Endothelial cell of umbilical vein (primary cell): ENCODE results near the gene NPHS1.

Experiments used
- CTCF ChIP-seq, 2 donors: IDR thresholded peaks; 1 replicate in 1 of 2; 2 replicates in 1 of 2; pipeline ENCODE4 v1.5.1; 2011; ENCODE audit warnings: low read length in 2 of 2, mild to moderate bottlenecking in 2 of 2, moderate library complexity in 2 of 2, control low read depth in 1 of 2, inconsistent platforms in 1 of 2, low read depth in 1 of 2; ENCODE audit not compliant: insufficient read depth in 1 of 2; ENCODE audit errors: extremely low read depth in 1 of 2
- EZH2 ChIP-seq: IDR thresholded peaks from 2 replicates; pipeline ENCODE4 v1.6.1; 2012; ENCODE audit warnings: borderline replicate concordance, low read depth, mild to moderate bottlenecking, moderate library complexity, low read length, inconsistent platforms; ENCODE audit not compliant: severe bottlenecking
- FOS ChIP-seq: IDR thresholded peaks from 2 replicates; pipeline ENCODE4 v1.6.1; 2011; ENCODE audit warnings: mild to moderate bottlenecking, low read length, moderate library complexity, borderline replicate concordance; ENCODE audit not compliant: insufficient read depth
- GATA2 ChIP-seq: IDR thresholded peaks from 2 replicates; pipeline ENCODE4 v1.7.0; 2011; ENCODE audit warnings: low read depth, mild to moderate bottlenecking, moderate library complexity, mixed read lengths, low read length; ENCODE audit not compliant: insufficient read length, insufficient read depth
- JUN ChIP-seq: IDR thresholded peaks from 2 replicates; pipeline ENCODE4 v1.6.1; 2011; ENCODE audit warnings: borderline replicate concordance, low read depth; ENCODE audit not compliant: insufficient read length, insufficient read depth
- MAX ChIP-seq: IDR thresholded peaks from 2 replicates; pipeline ENCODE4 v1.6.1; 2011; ENCODE audit not compliant: insufficient read depth, insufficient read length
- MYC ChIP-seq: IDR thresholded peaks from one replicate; pipeline ENCODE4 v1.6.1; 2011; ENCODE audit warnings: mild to moderate bottlenecking, low read depth, low read length
- POLR2A ChIP-seq: IDR thresholded peaks from 2 replicates; pipeline ENCODE4 v1.6.1; 2012; ENCODE audit warnings: low read depth, mild to moderate bottlenecking, control low read depth, low read length
- POLR2AphosphoS5 ChIP-seq: IDR thresholded peaks from 2 replicates; pipeline ENCODE4 v1.6.1; 2012; ENCODE audit warnings: low read depth, mild to moderate bottlenecking, control low read depth, low read length, moderate library complexity; ENCODE audit not compliant: insufficient read depth

GRCh38 chr19:35780717-35781116 lies 71.6 kb downstream of the NPHS1 start:
- no peak for TF ChIP-seq CTCF (IDR thresholded peaks at IDR 0.05; ENCODE audit: extremely low read depth in 1 of 2, insufficient read depth in 1 of 2, low read depth in 1 of 2, low read length in 2 of 2)
- no peak for TF ChIP-seq MAX
- TF ChIP-seq MYC = no peak
- no peak for TF ChIP-seq EZH2
- TF ChIP-seq GATA2 = no peak
- no peak for TF ChIP-seq POLR2AphosphoS5
- no peak for TF ChIP-seq POLR2A
- no peak for TF ChIP-seq FOS
- no peak for TF ChIP-seq JUN
